Gastroesophageal sphincter (tissue), 4 donors: Measurements from ENCODE around the gene PLPPR4. TPM values are rescaled to one million over a fixed set of nuclear protein-coding genes. Genes with fewer than 3 reads are reported as not detected.

ENCODE experiments used
- ATAC-seq: fragments of 150-250 bp; one replicate; pipeline ENCODE4 v1.9.1; 2016; ENCODE audit warnings: mild to moderate bottlenecking, moderate library complexity
- H3K27ac ChIP-seq, 4 donors: fragments of 200-600 bp; sonication (generic) in 3 of 4; 1 replicate in 3 of 4; 2 replicates in 1 of 4; pipeline ENCODE4 v1.5.1; 2016 to 2019
- H3K27me3 ChIP-seq: fragments of 200-600 bp; sonication (generic); one replicate; pipeline ENCODE4 v1.5.1; 2019
- H3K36me3 ChIP-seq, 2 donors: fragments of 200-600 bp; sonication (generic); one replicate each; pipeline ENCODE4 v1.5.1; 2019; ENCODE audit warnings: control low read depth in 1 of 2
- H3K4me1 ChIP-seq, 3 donors: fragments of 200-600 bp; sonication (generic); 1 replicate in 2 of 3; 2 replicates in 1 of 3; pipeline ENCODE4 v1.5.1; 2016 to 2019; ENCODE audit warnings: control low read depth in 2 of 3
- H3K4me3 ChIP-seq, 2 donors: fragments of 200-600 bp; sonication (generic); one replicate each; pipeline ENCODE4 v1.5.1; 2019; ENCODE audit warnings: mild to moderate bottlenecking in 1 of 2, moderate library complexity in 1 of 2
- H3K9me3 ChIP-seq, 3 donors: fragments of 200-600 bp; sonication (generic); one replicate each; pipeline ENCODE4 v1.5.1; 2017 to 2019; ENCODE audit warnings: control low read depth in 2 of 3
- EP300 ChIP-seq: sonication (generic); formaldehyde crosslinking; IDR thresholded peaks from one replicate; pipeline ENCODE4 v1.6.1; 2017; ENCODE audit warnings: antibody characterized with exemption, mild to moderate bottlenecking
- POLR2A ChIP-seq, 2 donors: fragments of 450-650 bp; IDR thresholded peaks; one replicate each; pipeline ENCODE4 v1.6.1; 2017; ENCODE audit warnings: antibody characterized with exemption in 2 of 2, mild to moderate bottlenecking in 2 of 2, moderate library complexity in 1 of 2
- POLR2AphosphoS5 ChIP-seq: sonication (generic); formaldehyde crosslinking; IDR thresholded peaks from one replicate; pipeline ENCODE4 v1.6.1; 2017; ENCODE audit warnings: antibody characterized with exemption
- WGBS, 2 donors: methylation state at CpG; one replicate each; pipeline ENCODE4 v1.1.5; 2018; ENCODE audit warnings: low coverage in 1 of 2; 5-methylcytosine and 5-hydroxymethylcytosine counted together
- total RNA-seq, 4 donors: library from RNA; depleted of rRNA; stranded (reverse); fragments of >200 nt; gene quantifications; one replicate each; pipeline ENCODE4 v1.1.0, GENCODE V29; 2016
- TF ChIP-seq, protein P1 (sequence below), 4 experiments: fragments of 200-600 bp in 2 of 4; fragments of 450-650 bp in 2 of 4; sonication (generic) in 1 of 4; IDR thresholded peaks; one replicate each; pipeline ENCODE4 v1.5.1; 2017 to 2019; ENCODE audit warnings: antibody characterized with exemption in 4 of 4, mild to moderate bottlenecking in 2 of 4, moderate library complexity in 2 of 4

Gene PLPPR4
- total RNA-seq, 4 donors from 2014 or later: 0.77 to 2.8 (median 1.2) TPM

DNA sequence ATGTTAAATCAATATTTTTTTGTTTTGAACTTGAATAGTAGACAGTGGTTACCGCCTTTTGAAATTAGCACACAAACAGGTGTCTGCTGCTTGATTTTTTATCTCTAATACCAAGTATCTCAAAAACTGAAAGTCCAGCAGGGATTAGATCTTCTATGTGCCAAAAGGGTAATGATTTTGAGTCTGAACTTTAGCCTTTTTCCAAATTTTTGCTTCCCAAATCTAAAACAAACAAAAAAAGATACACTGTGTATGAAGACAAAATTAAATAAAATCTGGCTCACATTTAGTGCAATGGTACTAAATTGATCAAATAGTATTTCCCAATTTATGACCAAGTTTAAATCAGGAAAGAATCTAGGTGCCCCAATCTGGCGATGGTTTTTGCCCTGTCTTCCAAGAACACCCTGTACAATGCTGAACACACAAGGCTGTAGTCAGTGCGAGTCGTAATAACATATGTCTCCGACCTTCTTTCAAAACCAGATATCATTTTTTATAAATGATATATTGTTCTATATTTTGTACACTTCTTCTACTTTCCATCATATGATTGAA is 40.5 kb downstream of the PLPPR4 start:
- H3K27ac ChIP-seq: no peak overlapping the region
- H3K4me1 ChIP-seq: no peaks in the 10 kb centered on the region
- no peaks in the 10 kb centered on the region for H3K36me3 ChIP-seq
- no peak for ATAC-seq
- TF ChIP-seq POLR2AphosphoS5 (no peak), EP300 (no peak), POLR2A (IDR thresholded peaks at IDR 0.05) (no peak)
- TF ChIP-seq, protein P1, sequence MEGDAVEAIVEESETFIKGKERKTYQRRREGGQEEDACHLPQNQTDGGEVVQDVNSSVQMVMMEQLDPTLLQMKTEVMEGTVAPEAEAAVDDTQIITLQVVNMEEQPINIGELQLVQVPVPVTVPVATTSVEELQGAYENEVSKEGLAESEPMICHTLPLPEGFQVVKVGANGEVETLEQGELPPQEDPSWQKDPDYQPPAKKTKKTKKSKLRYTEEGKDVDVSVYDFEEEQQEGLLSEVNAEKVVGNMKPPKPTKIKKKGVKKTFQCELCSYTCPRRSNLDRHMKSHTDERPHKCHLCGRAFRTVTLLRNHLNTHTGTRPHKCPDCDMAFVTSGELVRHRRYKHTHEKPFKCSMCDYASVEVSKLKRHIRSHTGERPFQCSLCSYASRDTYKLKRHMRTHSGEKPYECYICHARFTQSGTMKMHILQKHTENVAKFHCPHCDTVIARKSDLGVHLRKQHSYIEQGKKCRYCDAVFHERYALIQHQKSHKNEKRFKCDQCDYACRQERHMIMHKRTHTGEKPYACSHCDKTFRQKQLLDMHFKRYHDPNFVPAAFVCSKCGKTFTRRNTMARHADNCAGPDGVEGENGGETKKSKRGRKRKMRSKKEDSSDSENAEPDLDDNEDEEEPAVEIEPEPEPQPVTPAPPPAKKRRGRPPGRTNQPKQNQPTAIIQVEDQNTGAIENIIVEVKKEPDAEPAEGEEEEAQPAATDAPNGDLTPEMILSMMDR (IDR thresholded peaks at IDR 0.05): no peak
- no peaks in the 10 kb centered on the region for H3K9me3 ChIP-seq
- H3K27me3 ChIP-seq: no peaks in the 10 kb centered on the region
- 91 to 96% methylated on average over 5 of the region's 5 CpGs for WGBS, 2 donors
- no peak overlapping the region for H3K4me3 ChIP-seq

GRCh38 chr1:99305626-99306025 is 41.3 kb downstream of the PLPPR4 start:
- H3K27me3 ChIP-seq: no peaks in the 10 kb centered on the region
- no peak overlapping the region for H3K27ac ChIP-seq
- no peaks in the 10 kb centered on the region for H3K4me1 ChIP-seq
- ATAC-seq: no peak
- TF ChIP-seq POLR2A (IDR thresholded peaks at IDR 0.05) (no peak), POLR2AphosphoS5 (no peak), EP300 (no peak)
- TF ChIP-seq, protein P1 (IDR thresholded peaks at IDR 0.05): no peak
- 90 to 95% methylated on average over 3 to 5 of the region's 7 CpGs for WGBS, 2 donors
- no peaks in the 10 kb centered on the region for H3K9me3 ChIP-seq
- H3K4me3 ChIP-seq: no peak overlapping the region
- H3K36me3 ChIP-seq: no peaks in the 10 kb centered on the region

DNA sequence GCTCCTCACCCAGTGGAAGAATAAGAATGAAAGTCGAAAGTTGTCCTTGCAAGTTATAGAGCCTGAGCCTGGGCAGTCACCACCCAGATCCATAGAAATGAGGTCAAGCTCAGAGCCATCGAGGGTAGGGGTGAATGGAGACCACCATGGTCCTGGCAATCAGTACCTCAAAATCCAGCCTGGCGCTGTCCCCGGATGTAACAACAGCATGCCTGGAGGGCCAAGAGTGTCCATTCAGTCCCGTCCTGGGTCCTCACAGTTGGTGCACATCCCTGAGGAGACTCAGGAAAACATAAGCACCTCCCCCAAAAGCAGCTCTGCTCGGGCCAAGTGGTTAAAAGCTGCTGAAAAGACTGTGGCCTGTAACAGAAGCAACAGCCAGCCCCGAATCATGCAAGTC is 41.8 kb downstream of the PLPPR4 start:
- no peak for TF ChIP-seq POLR2A (IDR thresholded peaks at IDR 0.05)
- no peak for TF ChIP-seq POLR2AphosphoS5
- TF ChIP-seq, protein P1 (IDR thresholded peaks at IDR 0.05): no peak
- no peak for TF ChIP-seq EP300
- no peak overlapping the region for H3K4me3 ChIP-seq
- no peaks in the 10 kb centered on the region for H3K36me3 ChIP-seq
- ATAC-seq: no peak
- H3K27ac ChIP-seq: no peak overlapping the region
- no peaks in the 10 kb centered on the region for H3K4me1 ChIP-seq
- H3K27me3 ChIP-seq: no peaks in the 10 kb centered on the region
- H3K9me3 ChIP-seq: no peaks in the 10 kb centered on the region
- 83 to 100% methylated on average over 1 to 4 of the region's 7 CpGs for WGBS, 2 donors

- TF ChIP-seq POLR2A (IDR thresholded peaks at IDR 0.05) (no peak), EP300 (no peak), POLR2AphosphoS5 (no peak)
- TF ChIP-seq, protein P1 (IDR thresholded peaks at IDR 0.05): no peak
- WGBS, 2 donors: 86 to 90% methylated on average over 12 to 15 of the region's 15 CpGs
Measured at GRCh38 chr1:99306644-99307043, 42.4 kb downstream of the PLPPR4 start.

GRCh38 chr1:99315305-99315704 is 51.0 kb downstream of the PLPPR4 start:
- Histone ChIP-seq H3K27ac (no peak overlapping the region), H3K4me3 (no peak overlapping the region), H3K9me3 (no peaks in the 10 kb centered on the region), H3K36me3 (no peaks in the 10 kb centered on the region), H3K4me1 (no peaks in the 10 kb centered on the region), H3K27me3 (no peaks in the 10 kb centered on the region)
- WGBS, 2 donors: 82 to 91% methylated on average over 1 of the region's 1 CpG
- TF ChIP-seq, protein P1 (IDR thresholded peaks at IDR 0.05): no peak
- TF ChIP-seq POLR2A (IDR thresholded peaks at IDR 0.05): no peak
- no peak for TF ChIP-seq POLR2AphosphoS5
- no peak for TF ChIP-seq EP300
- no peak for ATAC-seq

More at GRCh38 chr1:99306644-99307043, 42.4 kb downstream of the PLPPR4 start:
- Histone ChIP-seq H3K27me3 (no peaks in the 10 kb centered on the region), H3K36me3 (no peaks in the 10 kb centered on the region), H3K4me1 (no peaks in the 10 kb centered on the region), H3K27ac (no peak overlapping the region), H3K4me3 (no peak overlapping the region), H3K9me3 (no peaks in the 10 kb centered on the region)
- no peak for ATAC-seq
